Measurements from ENCODE around the gene MBOAT1. TPM values are rescaled to one million over a fixed set of nuclear protein-coding genes. Genes with fewer than 3 reads are reported as not detected.
"Not testable (repeated sequence)": the region's sequence is repeated elsewhere in the genome, so short reads cannot be mapped to it uniquely, and the experiment has no call there.

The MBOAT1 gene
- total RNA-seq, 1 donor from 2014 or later, result 1.1 TPM

DNA sequence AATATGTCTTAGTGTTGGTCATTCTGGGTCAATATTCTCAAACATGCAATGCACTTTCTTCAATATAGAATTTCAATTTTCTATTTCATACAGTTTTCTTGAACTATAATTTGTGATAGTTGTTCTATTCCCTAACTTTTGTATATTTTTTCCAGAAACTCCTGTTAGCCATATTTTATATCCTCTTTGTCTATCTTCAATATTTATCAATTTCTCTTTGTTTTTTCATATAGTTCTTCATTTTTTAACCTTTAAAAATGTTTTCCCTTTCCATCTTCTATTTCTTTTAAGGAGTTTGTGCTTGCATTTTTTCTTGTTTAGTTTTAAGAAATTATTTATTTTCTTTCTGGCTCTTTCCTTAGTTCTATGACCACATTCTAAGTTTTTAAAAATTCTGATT, 42.0 kb upstream of the MBOAT1 start:
- DNase-seq (ENCODE audit: low spot score), result no peak
- no peaks in the 10 kb centered on the region for H3K4me1 Mint-ChIP-seq (ENCODE audit: low read depth)
- peaks cover 2% of the 10 kb centered on the region for H3K36me3 Mint-ChIP-seq (ENCODE audit: low read depth)
- peaks cover 11% of the 10 kb centered on the region for H3K9me3 Mint-ChIP-seq (ENCODE audit: low read depth)
- no peak overlapping the region for H3K4me3 Mint-ChIP-seq (ENCODE audit: unreplicated experiment)
- TF ChIP-seq, protein P1, sequence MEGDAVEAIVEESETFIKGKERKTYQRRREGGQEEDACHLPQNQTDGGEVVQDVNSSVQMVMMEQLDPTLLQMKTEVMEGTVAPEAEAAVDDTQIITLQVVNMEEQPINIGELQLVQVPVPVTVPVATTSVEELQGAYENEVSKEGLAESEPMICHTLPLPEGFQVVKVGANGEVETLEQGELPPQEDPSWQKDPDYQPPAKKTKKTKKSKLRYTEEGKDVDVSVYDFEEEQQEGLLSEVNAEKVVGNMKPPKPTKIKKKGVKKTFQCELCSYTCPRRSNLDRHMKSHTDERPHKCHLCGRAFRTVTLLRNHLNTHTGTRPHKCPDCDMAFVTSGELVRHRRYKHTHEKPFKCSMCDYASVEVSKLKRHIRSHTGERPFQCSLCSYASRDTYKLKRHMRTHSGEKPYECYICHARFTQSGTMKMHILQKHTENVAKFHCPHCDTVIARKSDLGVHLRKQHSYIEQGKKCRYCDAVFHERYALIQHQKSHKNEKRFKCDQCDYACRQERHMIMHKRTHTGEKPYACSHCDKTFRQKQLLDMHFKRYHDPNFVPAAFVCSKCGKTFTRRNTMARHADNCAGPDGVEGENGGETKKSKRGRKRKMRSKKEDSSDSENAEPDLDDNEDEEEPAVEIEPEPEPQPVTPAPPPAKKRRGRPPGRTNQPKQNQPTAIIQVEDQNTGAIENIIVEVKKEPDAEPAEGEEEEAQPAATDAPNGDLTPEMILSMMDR (IDR thresholded peaks at IDR 0.05), result no peak
- H3K27me3 Mint-ChIP-seq (ENCODE audit: low read depth), result no peaks in the 10 kb centered on the region
- no peak overlapping the region for H3K27ac Mint-ChIP-seq (ENCODE audit: unreplicated experiment)

DNA sequence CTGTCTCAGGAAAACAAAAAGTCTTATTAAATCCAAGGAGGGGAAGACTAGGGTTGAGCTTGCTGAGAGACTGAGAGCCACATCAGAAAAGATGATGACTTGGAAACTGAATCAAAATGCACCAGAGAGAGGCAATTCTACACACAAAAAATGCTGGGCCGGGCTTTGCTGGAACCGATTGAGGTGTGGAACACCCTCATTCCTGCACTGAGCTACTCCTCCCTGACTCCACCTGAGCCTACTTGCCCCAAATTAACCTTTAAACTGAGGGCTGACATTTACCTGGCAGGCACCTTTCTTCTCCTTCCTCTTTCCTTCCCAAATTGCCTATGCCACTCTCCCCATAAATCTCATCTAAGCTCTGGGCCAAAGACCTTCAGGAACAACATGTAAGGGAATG, 40.8 kb upstream of the MBOAT1 start:
- no peak for DNase-seq (ENCODE audit: low spot score)
- TF ChIP-seq, protein P1 (IDR thresholded peaks at IDR 0.05), result no peak
- Mint-ChIP-seq H3K4me1 (ENCODE audit: low read depth) (no peaks in the 10 kb centered on the region), H3K4me3 (ENCODE audit: unreplicated experiment) (no peak overlapping the region), H3K9me3 (ENCODE audit: low read depth) (peaks cover 11% of the 10 kb centered on the region), H3K36me3 (ENCODE audit: low read depth) (peaks cover 2% of the 10 kb centered on the region), H3K27me3 (ENCODE audit: low read depth) (no peaks in the 10 kb centered on the region), H3K27ac (ENCODE audit: unreplicated experiment) (no peak overlapping the region)

DNA sequence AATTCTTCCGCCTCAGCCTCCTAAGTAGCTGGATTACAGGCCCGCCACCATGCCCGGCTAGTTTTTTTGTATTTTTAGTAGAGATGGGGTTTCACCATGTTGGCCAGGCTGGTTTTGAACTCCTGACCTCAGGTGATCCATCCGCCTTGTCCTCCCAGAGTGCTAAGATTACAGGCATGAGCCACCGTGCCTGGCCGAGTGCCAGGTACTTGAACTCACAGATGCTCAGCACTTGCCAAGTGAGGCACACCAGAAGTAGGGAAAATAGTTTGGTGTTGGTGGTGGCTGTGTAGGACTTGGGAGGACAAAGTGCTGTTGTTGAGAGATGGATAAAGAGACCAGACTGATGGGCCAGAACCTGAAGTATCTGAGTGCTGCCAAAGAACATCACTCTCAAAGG, 40.0 kb upstream of the MBOAT1 start:
- no peak for DNase-seq (ENCODE audit: low spot score)
- H3K27ac Mint-ChIP-seq (ENCODE audit: unreplicated experiment), result no peak overlapping the region

DNA sequence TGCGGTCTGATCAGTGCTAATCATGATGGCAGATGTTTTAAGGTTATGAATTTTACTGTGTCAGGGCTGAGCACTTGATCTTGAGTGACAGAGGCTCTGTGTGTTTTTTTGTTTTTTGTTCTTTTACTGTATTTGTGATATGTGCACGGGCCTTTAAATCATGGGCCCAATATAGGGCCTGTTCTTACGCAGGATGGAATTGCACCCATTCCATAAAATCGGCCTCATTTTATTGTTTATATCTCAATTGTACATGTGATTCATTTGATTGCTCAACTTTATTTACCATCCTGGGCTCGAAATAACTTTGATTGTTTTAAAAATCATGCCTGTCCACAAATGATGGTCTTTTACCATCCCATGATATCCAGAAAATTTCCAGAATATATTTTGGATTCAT, 39.3 kb upstream of the MBOAT1 start:
- Mint-ChIP-seq H3K27me3 (ENCODE audit: low read depth) (no peaks in the 10 kb centered on the region), H3K9me3 (ENCODE audit: low read depth) (peaks cover 14% of the 10 kb centered on the region), H3K4me3 (ENCODE audit: unreplicated experiment) (no peak overlapping the region), H3K36me3 (ENCODE audit: low read depth) (peaks cover 2% of the 10 kb centered on the region), H3K4me1 (ENCODE audit: low read depth) (peaks cover 4% of the 10 kb centered on the region), H3K27ac (ENCODE audit: unreplicated experiment) (no peak overlapping the region)
- no peak for DNase-seq (ENCODE audit: low spot score)
- TF ChIP-seq, protein P1 (IDR thresholded peaks at IDR 0.05), result no peak

More for the DNA sequence above, 40.0 kb upstream of the MBOAT1 start:
- Mint-ChIP-seq H3K27me3 (ENCODE audit: low read depth) (no peaks in the 10 kb centered on the region), H3K4me1 (ENCODE audit: low read depth) (no peaks in the 10 kb centered on the region), H3K9me3 (ENCODE audit: low read depth) (peaks cover 11% of the 10 kb centered on the region), H3K36me3 (ENCODE audit: low read depth) (peaks cover 2% of the 10 kb centered on the region), H3K4me3 (ENCODE audit: unreplicated experiment) (no peak overlapping the region)
- TF ChIP-seq, protein P1 (IDR thresholded peaks at IDR 0.05), result no peak

DNA sequence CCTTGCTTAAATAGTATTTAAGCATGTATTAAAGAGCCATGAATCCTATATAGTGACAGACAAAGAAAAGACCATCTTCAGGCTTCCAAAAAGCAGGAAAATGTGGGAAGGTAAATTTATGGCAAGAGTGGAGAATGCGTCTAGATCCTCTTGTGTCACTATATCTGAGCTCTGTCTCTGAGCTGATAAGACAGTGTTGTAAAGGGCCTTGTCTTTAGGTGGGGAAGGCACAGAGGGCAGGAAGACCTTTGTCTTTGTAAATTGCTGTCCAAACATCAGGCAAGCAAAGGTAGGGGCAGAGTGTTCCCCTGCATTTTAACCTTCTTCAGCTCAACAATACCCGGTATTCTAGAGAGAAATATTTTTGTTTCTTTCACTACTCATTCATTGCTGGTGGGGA, 33.9 kb upstream of the MBOAT1 start:
- no peak overlapping the region for H3K4me3 Mint-ChIP-seq (ENCODE audit: unreplicated experiment)
- H3K36me3 Mint-ChIP-seq (ENCODE audit: low read depth), result no peaks in the 10 kb centered on the region

DNA sequence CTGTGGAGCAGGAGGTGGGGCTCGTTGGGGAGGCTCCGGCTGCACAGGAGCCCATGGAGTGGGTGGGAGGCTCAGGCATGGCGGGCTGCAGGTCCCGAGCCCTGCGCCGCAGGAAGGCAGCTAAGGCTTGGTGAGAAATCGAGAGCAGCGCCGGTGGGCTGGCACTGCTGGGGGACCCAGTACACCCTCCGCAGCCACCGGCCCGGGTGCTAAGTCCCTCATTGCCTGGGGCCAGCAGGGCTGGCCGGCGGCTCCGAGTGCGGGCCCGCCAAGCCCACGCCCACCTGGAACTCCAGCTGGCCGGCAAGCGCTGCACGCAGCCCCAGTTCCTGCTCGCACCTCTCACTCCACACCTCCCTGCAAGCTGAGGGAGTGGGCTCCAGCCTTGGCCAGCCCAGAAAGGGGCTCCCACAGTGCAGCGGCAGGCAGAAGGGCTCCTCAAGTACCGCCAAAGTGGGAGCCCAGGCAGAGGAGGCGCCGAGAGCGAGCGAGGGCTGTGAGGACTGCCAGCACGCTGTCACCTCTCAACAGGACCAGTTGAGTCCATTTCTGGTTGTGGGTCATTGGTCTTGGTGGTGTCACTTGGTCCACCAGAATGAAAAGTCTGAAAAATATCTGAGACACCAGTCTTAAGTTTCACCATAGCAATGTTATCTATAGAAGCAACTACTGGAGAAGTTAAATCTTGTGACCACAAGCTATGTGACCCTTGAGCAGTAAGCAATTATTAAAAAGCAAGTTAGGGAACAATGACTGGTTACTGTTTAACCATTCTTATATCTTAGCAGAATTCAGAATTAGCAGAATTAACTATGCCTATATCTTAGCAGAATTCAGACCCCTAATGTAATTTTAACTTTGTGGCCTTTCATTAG, 32.8 kb upstream of the MBOAT1 start:
- H3K4me1 Mint-ChIP-seq (ENCODE audit: low read depth); H3K4me3 Mint-ChIP-seq (ENCODE audit: unreplicated experiment); H3K36me3 Mint-ChIP-seq (ENCODE audit: low read depth); H3K9me3 Mint-ChIP-seq (ENCODE audit: low read depth); H3K27ac Mint-ChIP-seq (ENCODE audit: unreplicated experiment); H3K27me3 Mint-ChIP-seq (ENCODE audit: low read depth); DNase-seq (ENCODE audit: low spot score): not testable (repeated sequence)

More for the DNA sequence above, 33.9 kb upstream of the MBOAT1 start:
- DNase-seq (ENCODE audit: low spot score), result no peak
- no peaks in the 10 kb centered on the region for H3K27me3 Mint-ChIP-seq (ENCODE audit: low read depth)
- TF ChIP-seq, protein P1 (IDR thresholded peaks at IDR 0.05), result no peak
- peaks cover 8% of the 10 kb centered on the region for H3K4me1 Mint-ChIP-seq (ENCODE audit: low read depth)
- H3K9me3 Mint-ChIP-seq (ENCODE audit: low read depth), result peaks cover 4% of the 10 kb centered on the region
- H3K27ac Mint-ChIP-seq (ENCODE audit: unreplicated experiment), result no peak overlapping the region
